Type B pancreatic cell (in vitro differentiated cells): Measurements from ENCODE around the gene RDH8. TPM values are rescaled to one million over a fixed set of nuclear protein-coding genes. Genes with fewer than 3 reads are reported as not detected.

Experiments used
- DNase-seq: peaks from one replicate; pipeline ENCODE4 v3.0.0; 2021; ENCODE audit warnings: mixed read lengths; ENCODE audit not compliant: unreplicated experiment; ENCODE audit errors: extremely low spot score
- H3K27ac Mint-ChIP-seq: 2 replicates; pipeline ENCODE4 v1.8.0; 2021; ENCODE audit warnings: mild to moderate bottlenecking, mixed read lengths
- H3K27me3 Mint-ChIP-seq: 2 replicates; pipeline ENCODE4 v1.8.0; 2021; ENCODE audit warnings: mixed read lengths
- H3K36me3 Mint-ChIP-seq: 2 replicates; pipeline ENCODE4 v1.8.0; 2021; ENCODE audit warnings: mixed read lengths
- H3K4me1 Mint-ChIP-seq: one replicate; pipeline ENCODE4 v1.8.0; 2021; ENCODE audit warnings: mixed read lengths; ENCODE audit not compliant: unreplicated experiment
- H3K4me3 Mint-ChIP-seq: 2 replicates; pipeline ENCODE4 v1.8.0; 2021; ENCODE audit warnings: mild to moderate bottlenecking, mixed read lengths
- H3K9me3 Mint-ChIP-seq: 2 replicates; pipeline ENCODE4 v1.8.0; 2021; ENCODE audit warnings: mixed read lengths
- CTCF ChIP-seq: fragments of 200-600 bp; sonication (generic); conservative IDR thresholded peaks from 2 replicates; pipeline ENCODE4 v1.5.0; 2021; ENCODE audit warnings: antibody characterized with exemption, mild to moderate bottlenecking
- total RNA-seq: library from RNA; stranded (reverse); gene quantifications from 2 replicates; pipeline ENCODE4 v1.2.1, GENCODE V29; 2021; ENCODE audit warnings: low replicate concordance

The RDH8 gene
- total RNA-seq, 1 donor from 2014 or later: not detected

- no peak overlapping the region for H3K27ac Mint-ChIP-seq
- no peak for TF ChIP-seq CTCF
- peaks cover 16% of the 10 kb centered on the region for H3K4me1 Mint-ChIP-seq
- H3K27me3 Mint-ChIP-seq: peaks cover 50% of the 10 kb centered on the region
- H3K9me3 Mint-ChIP-seq: no peaks in the 10 kb centered on the region
- H3K36me3 Mint-ChIP-seq: peaks cover 3% of the 10 kb centered on the region
- H3K4me3 Mint-ChIP-seq: no peak overlapping the region
- DNase-seq: no peak
These were observed 7.5 kb upstream of the RDH8 start for GRCh38 chr19:10005632-10006334.

- Mint-ChIP-seq H3K9me3 (no peaks in the 10 kb centered on the region), H3K36me3 (peaks cover 3% of the 10 kb centered on the region), H3K4me1 (peaks cover 16% of the 10 kb centered on the region), H3K27me3 (peaks cover 55% of the 10 kb centered on the region), H3K4me3 (no peak overlapping the region), H3K27ac (no peak overlapping the region)
- TF ChIP-seq CTCF: no peak
- no peak for DNase-seq
These were observed 7.0 kb upstream of the RDH8 start for GRCh38 chr19:10006335-10006708.

GRCh38 chr19:10006752-10007323 lies 6.4 kb upstream of the RDH8 start:
- H3K27ac Mint-ChIP-seq: no peak overlapping the region
- H3K36me3 Mint-ChIP-seq: peaks cover 3% of the 10 kb centered on the region
- no peak for TF ChIP-seq CTCF
- no peaks in the 10 kb centered on the region for H3K9me3 Mint-ChIP-seq
- H3K4me1 Mint-ChIP-seq: peaks cover 16% of the 10 kb centered on the region
- H3K27me3 Mint-ChIP-seq: peaks cover 60% of the 10 kb centered on the region
- DNase-seq: no peak
- no peak overlapping the region for H3K4me3 Mint-ChIP-seq

- no peak overlapping the region for H3K27ac Mint-ChIP-seq
- peak overlapping the region; percentile 34 for H3K4me3 Mint-ChIP-seq
- H3K36me3 Mint-ChIP-seq: peaks cover 3% of the 10 kb centered on the region
These were observed 5.7 kb upstream of the RDH8 start for GRCh38 chr19:10007371-10008183.

More at GRCh38 chr19:10007371-10008183, 5.7 kb upstream of the RDH8 start:
- peaks cover 16% of the 10 kb centered on the region for H3K4me1 Mint-ChIP-seq
- DNase-seq: no peak
- H3K9me3 Mint-ChIP-seq: no peaks in the 10 kb centered on the region
- TF ChIP-seq CTCF: no peak
- H3K27me3 Mint-ChIP-seq: peaks cover 64% of the 10 kb centered on the region
